CD4-positive, alpha-beta memory T cell (primary cell): Measurements from ENCODE around the gene VWA2. TPM values are rescaled to one million over a fixed set of nuclear protein-coding genes. Genes with fewer than 3 reads are reported as not detected.

Source experiments
- CTCF ChIA-PET: fragments of 350-600 bp; sonication (Branson Sonifier 250); formaldehyde crosslinking; loops from one replicate; lab custom pipeline; 2021; ENCODE audit warnings: inconsistent platforms; ENCODE audit not compliant: partially characterized antibody; lab: Charles Lee
- POLR2A ChIA-PET: fragments of 350-600 bp; sonication (Branson Sonifier 250); formaldehyde crosslinking; loops from one replicate; lab custom pipeline; 2021; ENCODE audit not compliant: partially characterized antibody; lab: Charles Lee
- DNase-seq, 5 donors: peaks; one replicate each; pipeline versions ENCODE4 v3.0.0 to v3.0.0-alpha.2; 2020 to 2022; ENCODE audit warnings: mixed read lengths in 1 of 5
- H3K27ac ChIP-seq: one replicate; pipeline ENCODE4 v1.7.0; 2013; ENCODE audit warnings: low read depth, low read length
- H3K27me3 ChIP-seq: 2 replicates; pipeline ENCODE4 v1.7.0; 2013; ENCODE audit warnings: mild to moderate bottlenecking, low read length, moderate library complexity; ENCODE audit not compliant: insufficient read depth
- H3K36me3 ChIP-seq: 2 replicates; pipeline ENCODE4 v1.7.0; 2013; ENCODE audit warnings: mild to moderate bottlenecking, low read length, moderate library complexity; ENCODE audit not compliant: insufficient read depth
- H3K4me1 ChIP-seq: 2 replicates; pipeline ENCODE4 v1.7.0; 2013; ENCODE audit warnings: mild to moderate bottlenecking, low read length, moderate library complexity; ENCODE audit not compliant: insufficient read depth
- H3K4me3 ChIP-seq, 2 donors: one replicate each; pipeline ENCODE4 v1.7.0; 2013; ENCODE audit warnings: low read length in 2 of 2, mild to moderate bottlenecking in 1 of 2
- H3K9me3 ChIP-seq, 2 donors: one replicate each; pipeline ENCODE4 v1.7.0; 2013; ENCODE audit warnings: low read length in 2 of 2, control low read depth in 1 of 2; ENCODE audit not compliant: control insufficient read depth in 1 of 2
- H3K27ac Mint-ChIP-seq, 7 donors: one replicate each; pipeline ENCODE4 v1.8.0; 2020 to 2021; ENCODE audit warnings: mixed read lengths in 7 of 7, mild to moderate bottlenecking in 6 of 7, inconsistent platforms in 3 of 7, moderate library complexity in 3 of 7
- H3K27me3 Mint-ChIP-seq, 2 donors: one replicate each; pipeline ENCODE4 v1.8.0; 2020 to 2021; ENCODE audit warnings: mixed read lengths in 2 of 2
- H3K36me3 Mint-ChIP-seq, 2 donors: one replicate each; pipeline ENCODE4 v1.8.0; 2020 to 2021; ENCODE audit warnings: mixed read lengths in 2 of 2, inconsistent platforms in 1 of 2, mild to moderate bottlenecking in 1 of 2
- H3K4me1 Mint-ChIP-seq, 4 donors: one replicate each; pipeline ENCODE4 v1.8.0; 2020 to 2021; ENCODE audit warnings: mixed read lengths in 4 of 4, mild to moderate bottlenecking in 1 of 4
- H3K4me3 Mint-ChIP-seq, 8 donors: one replicate each; pipeline ENCODE4 v1.8.0; 2020 to 2021; ENCODE audit warnings: mixed read lengths in 8 of 8, mild to moderate bottlenecking in 7 of 8, moderate library complexity in 6 of 8, inconsistent platforms in 3 of 8
- H3K9me3 Mint-ChIP-seq, 8 donors: one replicate each; pipeline ENCODE4 v1.8.0; 2020 to 2021; ENCODE audit warnings: mixed read lengths in 8 of 8, mild to moderate bottlenecking in 5 of 8, inconsistent platforms in 3 of 8, moderate library complexity in 1 of 8
- intact Hi-C: fragments of 100-400 bp; cut with micrococcal nuclease; formaldehyde crosslinking; loops from one replicate; pipeline ENCODE4 v1.15.1; 2023
- polyA plus RNA-seq, 2 donors: library from polyadenylated mRNA; unstranded; fragments of 300-500 nt; fragmentation: Illumina TruSeq; gene quantifications; one replicate each; pipeline ENCODE4 v1.2.3, GENCODE V29; 2021
- total RNA-seq, 2 experiments: library from RNA; stranded (reverse); gene quantifications; one replicate each; pipeline ENCODE4 v1.2.3, GENCODE V29; 2021

VWA2 gene
- total and polyA plus RNA-seq, 4 experiments from 2014 or later = not detected

DNA sequence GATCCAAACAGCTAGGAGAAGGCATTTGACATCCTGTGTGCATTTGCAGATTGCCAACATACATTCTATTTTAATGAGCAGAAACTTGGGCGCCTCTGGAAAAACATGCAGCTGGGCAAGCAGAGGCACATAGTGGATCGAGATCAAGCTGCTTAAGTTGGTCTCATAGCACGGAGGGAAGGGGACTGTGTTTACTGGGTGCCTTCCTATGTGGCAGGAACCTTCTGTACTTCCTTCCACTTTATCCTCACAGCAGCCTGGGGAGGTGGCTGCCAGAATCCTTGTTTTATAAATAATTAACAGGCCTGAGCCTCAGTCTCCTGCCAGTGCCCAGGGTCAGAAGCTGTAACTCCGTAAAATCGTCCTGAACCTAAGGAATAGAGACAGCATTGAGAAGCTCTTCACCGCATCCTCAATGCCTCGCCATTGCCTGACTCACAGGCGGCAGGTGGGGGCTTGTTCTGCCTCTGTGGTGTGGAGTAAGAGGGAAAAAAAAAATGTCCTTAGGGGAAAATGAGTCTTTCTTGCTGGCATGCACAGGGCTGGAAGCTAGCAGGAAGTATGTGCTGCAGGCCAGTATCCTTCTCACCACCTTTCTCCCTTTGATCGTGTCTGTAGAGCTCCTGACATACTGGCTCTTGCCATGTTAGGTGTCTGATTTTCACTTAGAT is 6.2 kb downstream of the VWA2 start:
- peaks cover 5% of the 10 kb centered on the region for H3K27me3 ChIP-seq
- no peak for DNase-seq
- intact Hi-C loops = no loop called here
- H3K4me1 ChIP-seq = no peaks in the 10 kb centered on the region
- H3K4me3 ChIP-seq = no peak overlapping the region
- ChIA-PET POLR2A (no interaction called here), CTCF (interaction anchor here (0.6 to 1.3 kb wide), 2 partner anchors 9 to 10 kb away, joined by 4 to 6 read pairs; no protein-coding TSS in a partner anchor)
- H3K36me3 Mint-ChIP-seq = no peaks in the 10 kb centered on the region
- H3K4me3 Mint-ChIP-seq = no peak overlapping the region
- peaks cover 0 to 5% (median 4%) of the 10 kb centered on the region in 4 donors for H3K4me1 Mint-ChIP-seq
- no peaks in the 10 kb centered on the region for H3K9me3 Mint-ChIP-seq
- no peak overlapping the region for H3K27ac ChIP-seq
- H3K27ac Mint-ChIP-seq = no peak overlapping the region
- no peaks in the 10 kb centered on the region for H3K36me3 ChIP-seq
- peaks cover 30 to 35% of the 10 kb centered on the region in 2 donors for H3K27me3 Mint-ChIP-seq
- H3K9me3 ChIP-seq = no peaks in the 10 kb centered on the region

DNA sequence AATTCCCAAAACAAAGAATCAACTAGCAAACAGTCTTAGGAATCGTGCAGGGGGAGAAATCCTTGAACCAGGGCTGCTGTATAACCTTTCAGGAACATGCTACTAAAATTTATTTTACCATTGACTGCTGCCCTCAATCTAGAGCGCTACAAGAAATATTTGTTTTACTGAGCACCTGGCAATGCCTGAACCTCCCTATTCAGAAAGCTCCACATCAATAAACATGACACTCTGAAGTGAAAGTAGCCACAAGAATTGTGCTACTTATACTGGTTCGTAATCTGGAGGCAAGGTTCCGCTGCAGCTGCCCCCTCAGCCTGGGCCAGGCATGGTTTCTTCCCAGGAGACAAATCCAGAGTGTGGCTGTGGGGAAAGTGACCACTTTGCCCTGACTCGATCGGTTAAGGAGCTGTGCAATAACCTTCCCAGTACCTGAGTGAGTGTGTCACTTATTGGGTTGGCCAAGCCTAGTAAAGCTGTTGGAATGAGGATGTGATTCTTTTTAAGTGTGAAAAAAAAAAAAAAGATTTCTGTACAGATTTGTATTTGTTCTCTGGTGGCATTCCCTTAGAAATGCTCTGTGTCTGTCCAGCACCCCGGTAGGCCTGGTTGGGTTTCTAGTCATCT is 7.7 kb downstream of the VWA2 start:
- Histone ChIP-seq H3K4me1 (no peaks in the 10 kb centered on the region), H3K4me3 (no peak overlapping the region), H3K36me3 (no peaks in the 10 kb centered on the region), H3K9me3 (no peaks in the 10 kb centered on the region), H3K27ac (no peak overlapping the region), H3K27me3 (no peaks in the 10 kb centered on the region)
- Mint-ChIP-seq H3K4me1 (peaks cover 0 to 3% (median 0%) of the 10 kb centered on the region in 4 donors), H3K36me3 (no peaks in the 10 kb centered on the region), H3K27ac (no peak overlapping the region), H3K9me3 (no peaks in the 10 kb centered on the region), H3K4me3 (peak overlapping the region in 2 of 8 donors; percentile 26 to 44), H3K27me3 (peaks cover 22% of the 10 kb centered on the region in 2 donors)
- DNase-seq = no peak
- CTCF ChIA-PET = interaction anchor here (0.6 to 0.7 kb wide), 2 partner anchors 11 to 186 kb away, joined by 3 read pairs; no protein-coding TSS in a partner anchor
- intact Hi-C loops = no loop called here
- POLR2A ChIA-PET = no interaction called here

- POLR2A ChIA-PET = no interaction called here
- Histone ChIP-seq H3K27ac (no peak overlapping the region), H3K4me3 (no peak overlapping the region), H3K9me3 (no peaks in the 10 kb centered on the region), H3K4me1 (no peaks in the 10 kb centered on the region), H3K36me3 (no peaks in the 10 kb centered on the region), H3K27me3 (no peaks in the 10 kb centered on the region)
- intact Hi-C loops = no loop called here
- no peak for DNase-seq
- no peak overlapping the region for H3K27ac Mint-ChIP-seq
- H3K4me1 Mint-ChIP-seq = peaks cover 0 to 5% (median 0%) of the 10 kb centered on the region in 4 donors
- H3K9me3 Mint-ChIP-seq = no peaks in the 10 kb centered on the region
- no peak overlapping the region for H3K4me3 Mint-ChIP-seq
- H3K27me3 Mint-ChIP-seq = peaks cover 6 to 7% of the 10 kb centered on the region in 2 donors
- CTCF ChIA-PET = no interaction called here
- no peaks in the 10 kb centered on the region for H3K36me3 Mint-ChIP-seq
Observed at GRCh38 chr10:114250236-114250635, 11.2 kb downstream of the VWA2 start.

DNA sequence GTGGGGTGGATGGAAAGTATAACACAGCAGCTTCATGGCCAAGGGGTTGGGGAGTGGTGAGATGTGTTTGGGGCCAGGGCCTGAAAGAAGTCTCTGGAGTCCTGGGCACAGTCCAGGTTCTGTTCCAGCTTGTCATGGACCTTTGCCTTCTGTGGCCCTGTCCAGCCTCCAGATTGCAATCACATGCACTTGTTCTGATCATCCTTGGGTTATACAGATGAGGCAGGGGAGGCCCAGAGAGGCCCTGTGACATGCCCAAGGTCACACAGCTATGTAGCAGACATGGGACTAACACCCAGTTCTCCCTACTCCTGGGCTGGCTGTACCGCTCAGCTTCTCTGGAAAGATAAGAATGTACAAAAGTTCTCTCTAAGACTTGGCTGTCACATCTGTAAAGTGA is 11.7 kb downstream of the VWA2 start:
- no peaks in the 10 kb centered on the region for H3K27me3 ChIP-seq
- Mint-ChIP-seq H3K27me3 (peaks cover 3 to 7% of the 10 kb centered on the region in 2 donors), H3K36me3 (no peaks in the 10 kb centered on the region), H3K4me1 (peaks cover 0 to 5% (median 0%) of the 10 kb centered on the region in 4 donors), H3K4me3 (no peak overlapping the region), H3K9me3 (no peaks in the 10 kb centered on the region), H3K27ac (no peak overlapping the region)
- H3K4me1 ChIP-seq = no peaks in the 10 kb centered on the region
- intact Hi-C loops = no loop called here
- H3K27ac ChIP-seq = no peak overlapping the region
- ChIA-PET CTCF (no interaction called here), POLR2A (no interaction called here)
- no peak for DNase-seq
- H3K36me3 ChIP-seq = no peaks in the 10 kb centered on the region
- H3K4me3 ChIP-seq = no peak overlapping the region
- no peaks in the 10 kb centered on the region for H3K9me3 ChIP-seq

GRCh38 chr10:114252092-114252491 is 13.0 kb downstream of the VWA2 start:
- Mint-ChIP-seq H3K27ac (no peak overlapping the region), H3K27me3 (peaks cover 1 to 7% of the 10 kb centered on the region in 2 donors), H3K4me3 (no peak overlapping the region), H3K9me3 (no peaks in the 10 kb centered on the region), H3K4me1 (peaks cover 0 to 2% (median under 1%) of the 10 kb centered on the region in 4 donors), H3K36me3 (no peaks in the 10 kb centered on the region)
- no peak for DNase-seq
- Histone ChIP-seq H3K4me1 (no peaks in the 10 kb centered on the region), H3K27ac (no peak overlapping the region), H3K36me3 (no peaks in the 10 kb centered on the region), H3K9me3 (no peaks in the 10 kb centered on the region), H3K27me3 (no peaks in the 10 kb centered on the region), H3K4me3 (no peak overlapping the region)
- intact Hi-C loops = no loop called here
- ChIA-PET CTCF (no interaction called here), POLR2A (no interaction called here)

DNA sequence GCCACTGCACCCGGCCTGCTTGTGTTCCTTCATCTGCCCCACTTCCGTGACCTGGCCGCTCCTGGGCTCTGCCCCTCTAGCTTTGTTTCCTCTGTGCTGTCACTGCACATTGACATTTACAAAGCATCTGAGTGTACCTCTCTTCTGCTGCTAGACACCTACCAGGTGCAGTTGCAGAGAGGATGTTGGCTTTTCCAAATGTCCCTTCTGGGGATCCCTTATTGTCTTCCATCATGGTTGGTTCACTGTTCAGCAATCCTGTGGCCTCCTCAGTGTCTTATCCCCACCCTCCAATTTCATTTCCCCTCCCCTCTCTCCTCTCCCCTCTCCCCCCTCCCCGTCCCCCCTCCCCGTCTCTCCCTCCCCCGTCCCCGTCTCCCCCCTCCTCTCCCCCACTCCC is 13.8 kb downstream of the VWA2 start:
- H3K4me1 ChIP-seq = no peaks in the 10 kb centered on the region
- H3K9me3 ChIP-seq = no peaks in the 10 kb centered on the region
- Mint-ChIP-seq H3K4me3 (no peak overlapping the region), H3K9me3 (no peaks in the 10 kb centered on the region), H3K36me3 (no peaks in the 10 kb centered on the region), H3K27ac (no peak overlapping the region), H3K27me3 (peaks cover 1 to 7% of the 10 kb centered on the region in 2 donors), H3K4me1 (peaks cover 0 to 5% (median 1%) of the 10 kb centered on the region in 4 donors)
- H3K36me3 ChIP-seq = no peaks in the 10 kb centered on the region
- H3K27ac ChIP-seq = no peak overlapping the region
- no peak overlapping the region for H3K4me3 ChIP-seq
- ChIA-PET POLR2A (no interaction called here), CTCF (no interaction called here)
- intact Hi-C loops = no loop called here
- no peak for DNase-seq
- H3K27me3 ChIP-seq = no peaks in the 10 kb centered on the region

DNA sequence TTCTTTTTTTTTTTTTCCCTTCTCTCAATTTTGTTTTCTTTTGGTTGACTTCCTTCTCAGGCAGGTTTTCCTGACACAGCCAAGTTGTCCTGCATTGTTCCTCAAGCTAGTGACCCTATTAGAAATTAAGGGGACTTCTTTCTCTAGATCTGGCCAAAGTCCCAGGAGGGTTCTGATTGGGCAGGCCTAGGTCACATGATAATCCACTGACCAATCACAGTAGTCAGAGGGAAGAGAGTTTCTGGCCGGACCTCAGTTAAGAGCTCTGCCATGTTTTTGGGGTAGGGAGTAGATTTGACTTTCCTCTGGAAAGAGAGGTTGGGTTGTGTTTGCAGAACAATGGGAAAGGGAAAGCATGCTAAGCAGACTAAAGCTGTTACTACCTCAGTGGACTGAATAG is 16.2 kb downstream of the VWA2 start:
- Mint-ChIP-seq H3K27me3 (peaks cover 0 to 4% of the 10 kb centered on the region in 2 donors), H3K36me3 (no peaks in the 10 kb centered on the region), H3K4me3 (no peak overlapping the region), H3K27ac (no peak overlapping the region), H3K4me1 (peaks cover 0 to 11% (median 4%) of the 10 kb centered on the region in 4 donors), H3K9me3 (no peaks in the 10 kb centered on the region)
- Histone ChIP-seq H3K4me3 (no peak overlapping the region), H3K27me3 (no peaks in the 10 kb centered on the region), H3K36me3 (no peaks in the 10 kb centered on the region), H3K27ac (no peak overlapping the region), H3K4me1 (no peaks in the 10 kb centered on the region), H3K9me3 (no peaks in the 10 kb centered on the region)
- no peak for DNase-seq
- ChIA-PET CTCF (interaction anchor here (1.6 kb wide), 1 partner anchor 10 kb away, joined by 4 read pairs; no protein-coding TSS in a partner anchor), POLR2A (no interaction called here)
- intact Hi-C loops = no loop called here
